PC-3 (cell line): ENCODE results near the gene SH3GL3. TPM values are rescaled to one million over a fixed set of nuclear protein-coding genes. Genes with fewer than 3 reads are reported as not detected.

Experiments
- ATAC-seq: fragments of 200-7000 bp; cut with Tn5 transposase; 2 replicates; pipeline ENCODE4 v1.9.1; 2020; ENCODE audit warnings: mild to moderate bottlenecking, moderate library complexity
- BruUV-seq: library from RNA; stranded (reverse); fragments of 400-500 nt; replicated peaks from 2 replicates; lab custom pipeline; 2021; lab: Mats Ljungman, UMichigan
- CTCF ChIA-PET: fragments of 300-600 bp; sonication (Branson Sonifier 250); formaldehyde crosslinking; loops from one replicate; lab custom pipeline; 2022; ENCODE audit warnings: antibody characterized with exemption; lab: Charles Lee
- POLR2A ChIA-PET: fragments of 300-600 bp; sonication (Branson Sonifier 250); formaldehyde crosslinking; loops from one replicate; lab custom pipeline; 2022; ENCODE audit warnings: antibody characterized with exemption; ENCODE audit not compliant: unreplicated experiment; lab: Charles Lee
- DNase-seq: peaks from one replicate; pipeline ENCODE4 v3.0.0-alpha.2; 2015
- H2AFZ ChIP-seq: fragments of 300-600 bp; sonication (generic); 2 replicates; pipeline ENCODE4 v1.6.0; 2016; ENCODE audit warnings: antibody characterized with exemption, low read length
- H3F3A ChIP-seq: fragments of 300-600 bp; sonication (generic); one replicate; pipeline ENCODE4 v1.6.0; 2017; ENCODE audit warnings: antibody characterized with exemption, low read length, control low read depth, mild to moderate bottlenecking; ENCODE audit not compliant: unreplicated experiment
- H3K27ac ChIP-seq: fragments of 300-600 bp; sonication (generic); 2 replicates; pipeline ENCODE4 v1.5.1; 2016; ENCODE audit warnings: mild to moderate bottlenecking, low read length
- H3K27me3 ChIP-seq: fragments of 300-600 bp; sonication (generic); 2 replicates; pipeline ENCODE4 v1.6.1; 2016; ENCODE audit warnings: low read length, mixed read lengths
- H3K36me3 ChIP-seq: fragments of 300-600 bp; sonication (generic); 2 replicates; pipeline ENCODE4 v1.6.1; 2016; ENCODE audit warnings: low read depth, mixed run types, low read length, mixed read lengths
- H3K4me1 ChIP-seq: fragments of 300-600 bp; sonication (generic); 2 replicates; pipeline ENCODE4 v1.5.1; 2016; ENCODE audit warnings: low read length; ENCODE audit not compliant: insufficient read depth
- H3K4me2 ChIP-seq: fragments of 300-600 bp; sonication (generic); 2 replicates; pipeline ENCODE4 v1.6.0; 2016; ENCODE audit warnings: low read length
- H3K4me3 ChIP-seq: fragments of 300-600 bp; sonication (generic); 2 replicates; pipeline ENCODE4 v1.5.1; 2016; ENCODE audit warnings: mild to moderate bottlenecking, low read length, mixed read lengths
- H3K79me2 ChIP-seq: fragments of 300-600 bp; sonication (generic); 2 replicates; pipeline ENCODE4 v1.6.1; 2017; ENCODE audit warnings: low read length, mixed read lengths
- H3K9ac ChIP-seq: fragments of 300-600 bp; sonication (generic); 2 replicates; pipeline ENCODE4 v1.6.0; 2016; ENCODE audit warnings: mild to moderate bottlenecking, low read length
- H3K9me2 ChIP-seq: fragments of 300-600 bp; sonication (generic); replicated peaks from 2 replicates; pipeline ENCODE4 v1.6.1; 2016; ENCODE audit warnings: mixed run types, low read length, mixed read lengths
- H3K9me3 ChIP-seq: fragments of 300-600 bp; sonication (generic); 2 replicates; pipeline ENCODE4 v1.6.1; 2016; ENCODE audit warnings: low read length, mixed read lengths
- H4K20me1 ChIP-seq: fragments of 300-600 bp; sonication (generic); 2 replicates; pipeline ENCODE4 v1.6.1; 2016; ENCODE audit warnings: low read length, mixed read lengths
- EZH2 ChIP-seq: fragments of 300-600 bp; sonication (generic); IDR thresholded peaks from one replicate; pipeline ENCODE4 v1.6.1; 2017; ENCODE audit warnings: antibody characterized with exemption, mild to moderate bottlenecking, low read length; ENCODE audit not compliant: unreplicated experiment
- EZH2phosphoT487 ChIP-seq: fragments of 300-600 bp; sonication (generic); IDR thresholded peaks from 2 replicates; pipeline ENCODE4 v1.6.1; 2018; ENCODE audit warnings: mild to moderate bottlenecking, antibody characterized with exemption, low read length, borderline replicate concordance
- intact Hi-C: fragments of 100-400 bp; cut with micrococcal nuclease; formaldehyde crosslinking; loops from 2 replicates; pipeline ENCODE4 v1.9.0; 2023
- total RNA-seq: library from RNA; depleted of rRNA; stranded (reverse); fragments of >200 nt; gene quantifications from 2 replicates; pipeline ENCODE4 v1.2.3, GENCODE V29; 2014
- TF ChIP-seq, protein P1 (sequence below): fragments of 300-600 bp; sonication (generic); conservative IDR thresholded peaks from 2 replicates; pipeline ENCODE4 v1.5.1; 2017; ENCODE audit warnings: antibody characterized with exemption, low read depth, mild to moderate bottlenecking, low read length

SH3GL3 gene
- total RNA-seq, 1 experiment from 2014 or later: 3.6 TPM

GRCh38 chr15:83578691-83579090 lies 131.6 kb downstream of the SH3GL3 start:
- no peak for TF ChIP-seq EZH2phosphoT487
- no peak for TF ChIP-seq EZH2
- TF ChIP-seq, protein P1, sequence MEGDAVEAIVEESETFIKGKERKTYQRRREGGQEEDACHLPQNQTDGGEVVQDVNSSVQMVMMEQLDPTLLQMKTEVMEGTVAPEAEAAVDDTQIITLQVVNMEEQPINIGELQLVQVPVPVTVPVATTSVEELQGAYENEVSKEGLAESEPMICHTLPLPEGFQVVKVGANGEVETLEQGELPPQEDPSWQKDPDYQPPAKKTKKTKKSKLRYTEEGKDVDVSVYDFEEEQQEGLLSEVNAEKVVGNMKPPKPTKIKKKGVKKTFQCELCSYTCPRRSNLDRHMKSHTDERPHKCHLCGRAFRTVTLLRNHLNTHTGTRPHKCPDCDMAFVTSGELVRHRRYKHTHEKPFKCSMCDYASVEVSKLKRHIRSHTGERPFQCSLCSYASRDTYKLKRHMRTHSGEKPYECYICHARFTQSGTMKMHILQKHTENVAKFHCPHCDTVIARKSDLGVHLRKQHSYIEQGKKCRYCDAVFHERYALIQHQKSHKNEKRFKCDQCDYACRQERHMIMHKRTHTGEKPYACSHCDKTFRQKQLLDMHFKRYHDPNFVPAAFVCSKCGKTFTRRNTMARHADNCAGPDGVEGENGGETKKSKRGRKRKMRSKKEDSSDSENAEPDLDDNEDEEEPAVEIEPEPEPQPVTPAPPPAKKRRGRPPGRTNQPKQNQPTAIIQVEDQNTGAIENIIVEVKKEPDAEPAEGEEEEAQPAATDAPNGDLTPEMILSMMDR: no peak
- no peaks in the 10 kb centered on the region for H3K9me2 ChIP-seq

DNA sequence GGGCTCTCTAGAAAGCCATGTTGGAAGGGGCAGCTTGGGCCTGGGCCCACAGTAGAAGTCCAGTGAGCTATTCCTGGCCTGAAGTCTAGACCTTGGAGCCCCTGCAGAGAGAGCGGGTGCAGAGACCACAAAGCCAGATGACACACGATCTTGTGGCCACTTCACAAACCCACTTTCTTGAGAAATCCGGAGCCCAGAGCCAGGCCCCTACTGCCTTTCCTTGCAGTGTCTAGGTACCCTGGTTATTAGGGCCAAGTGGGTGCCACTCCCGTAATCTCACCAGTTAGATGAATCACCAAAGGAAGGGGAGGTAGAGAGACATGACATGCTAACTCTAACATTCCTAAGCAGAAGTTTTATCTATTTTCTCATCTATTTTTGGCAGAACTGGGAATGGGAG lies 134.2 kb downstream of the SH3GL3 start:
- no peak overlapping the region for H3K4me2 ChIP-seq
- H3F3A ChIP-seq: no peaks in the 10 kb centered on the region
- H3K9ac ChIP-seq: no peak overlapping the region
- H3K4me1 ChIP-seq: no peaks in the 10 kb centered on the region
- H3K4me3 ChIP-seq: no peak overlapping the region
- H3K27ac ChIP-seq: no peak overlapping the region
- POLR2A ChIA-PET: no interaction called here
- H3K27me3 ChIP-seq: no peaks in the 10 kb centered on the region
- H4K20me1 ChIP-seq: no peaks in the 10 kb centered on the region
- TF ChIP-seq, protein P1: no peak
- TF ChIP-seq EZH2 (no peak), EZH2phosphoT487 (no peak)
- no peaks in the 10 kb centered on the region for H3K79me2 ChIP-seq
- CTCF ChIA-PET: no interaction called here
- H3K9me3 ChIP-seq: no peaks in the 10 kb centered on the region
- intact Hi-C loops: no loop called here
- no peak overlapping the region for H2AFZ ChIP-seq
- no peaks in the 10 kb centered on the region for H3K9me2 ChIP-seq
- no peaks in the 10 kb centered on the region for H3K36me3 ChIP-seq
- BruUV-seq: no TSS peak
- DNase-seq (peak; percentile 10), ATAC-seq (no peak)

More at GRCh38 chr15:83578691-83579090, 131.6 kb downstream of the SH3GL3 start:
- intact Hi-C loops: no loop called here
- POLR2A ChIA-PET: no interaction called here
- DNase-seq (no peak), ATAC-seq (no peak)
- no peaks in the 10 kb centered on the region for H3K4me1 ChIP-seq
- no peaks in the 10 kb centered on the region for H3K9me3 ChIP-seq
- H3K9ac ChIP-seq: no peak overlapping the region
- no peaks in the 10 kb centered on the region for H3K36me3 ChIP-seq
- no peak overlapping the region for H2AFZ ChIP-seq
- H3K27me3 ChIP-seq: no peaks in the 10 kb centered on the region
- H3F3A ChIP-seq: no peaks in the 10 kb centered on the region
- CTCF ChIA-PET: no interaction called here
- H4K20me1 ChIP-seq: no peaks in the 10 kb centered on the region
- no peak overlapping the region for H3K4me2 ChIP-seq
- no TSS peak for BruUV-seq
- no peak overlapping the region for H3K4me3 ChIP-seq
- H3K27ac ChIP-seq: no peak overlapping the region
- H3K79me2 ChIP-seq: no peaks in the 10 kb centered on the region

GRCh38 chr15:83582381-83582780 lies 135.2 kb downstream of the SH3GL3 start:
- Histone ChIP-seq H3K27me3 (no peaks in the 10 kb centered on the region), H3K4me2 (no peak overlapping the region), H3K4me3 (no peak overlapping the region), H3K79me2 (no peaks in the 10 kb centered on the region), H3K4me1 (no peaks in the 10 kb centered on the region), H3K27ac (no peak overlapping the region), H2AFZ (no peak overlapping the region), H3K36me3 (no peaks in the 10 kb centered on the region), H3K9me3 (no peaks in the 10 kb centered on the region), H3K9me2 (no peaks in the 10 kb centered on the region), H3K9ac (no peak overlapping the region), H4K20me1 (no peaks in the 10 kb centered on the region), H3F3A (no peaks in the 10 kb centered on the region)
- POLR2A ChIA-PET: no interaction called here
- BruUV-seq: no TSS peak
- no peak for TF ChIP-seq EZH2
- TF ChIP-seq, protein P1: no peak
- no peak for TF ChIP-seq EZH2phosphoT487
- no peak for DNase-seq
- CTCF ChIA-PET: no interaction called here
- no peak for ATAC-seq
- intact Hi-C loops: no loop called here
